CD4-positive, alpha-beta T cell treated with Interleukin-4 for 1 hour (primary cell): ENCODE data around the gene TLCD2.
"Not testable (repeated sequence)": the region's sequence is repeated elsewhere in the genome, so short reads cannot be mapped to it uniquely, and the experiment has no call there.

Source experiments
- DNase-seq, 2 donors: peaks; one replicate each; pipeline ENCODE4 v3.0.0-alpha.2; 2020 to 2022

TLCD2 gene

GRCh38 chr17:1735834-1736347 lies 25.7 kb upstream of the TLCD2 start:
- DNase-seq, result no peak

GRCh38 chr17:1735418-1735817 lies 25.2 kb upstream of the TLCD2 start:
- no peak for DNase-seq

DNA sequence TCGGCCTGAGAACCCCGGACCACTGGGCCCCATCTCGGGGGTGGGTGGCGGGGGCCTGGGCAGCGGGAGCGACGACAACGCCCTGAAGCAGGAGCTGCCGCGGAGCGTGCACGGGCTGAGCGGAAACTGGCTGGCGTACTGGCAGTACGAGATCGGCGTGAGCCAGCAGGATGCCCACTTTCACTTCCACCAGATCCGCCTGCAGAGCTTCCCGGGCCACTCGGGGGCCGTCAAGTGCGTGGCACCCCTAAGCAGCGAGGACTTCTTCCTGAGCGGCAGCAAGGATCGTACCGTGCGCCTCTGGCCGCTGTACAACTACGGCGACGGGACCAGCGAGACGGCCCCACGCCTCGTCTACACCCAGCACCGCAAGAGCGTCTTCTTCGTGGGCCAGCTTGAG lies 23.6 kb upstream of the TLCD2 start:
- DNase-seq, result no peak

GRCh38 chr17:1732833-1733321 lies 22.7 kb upstream of the TLCD2 start:
- no peak for DNase-seq

DNA sequence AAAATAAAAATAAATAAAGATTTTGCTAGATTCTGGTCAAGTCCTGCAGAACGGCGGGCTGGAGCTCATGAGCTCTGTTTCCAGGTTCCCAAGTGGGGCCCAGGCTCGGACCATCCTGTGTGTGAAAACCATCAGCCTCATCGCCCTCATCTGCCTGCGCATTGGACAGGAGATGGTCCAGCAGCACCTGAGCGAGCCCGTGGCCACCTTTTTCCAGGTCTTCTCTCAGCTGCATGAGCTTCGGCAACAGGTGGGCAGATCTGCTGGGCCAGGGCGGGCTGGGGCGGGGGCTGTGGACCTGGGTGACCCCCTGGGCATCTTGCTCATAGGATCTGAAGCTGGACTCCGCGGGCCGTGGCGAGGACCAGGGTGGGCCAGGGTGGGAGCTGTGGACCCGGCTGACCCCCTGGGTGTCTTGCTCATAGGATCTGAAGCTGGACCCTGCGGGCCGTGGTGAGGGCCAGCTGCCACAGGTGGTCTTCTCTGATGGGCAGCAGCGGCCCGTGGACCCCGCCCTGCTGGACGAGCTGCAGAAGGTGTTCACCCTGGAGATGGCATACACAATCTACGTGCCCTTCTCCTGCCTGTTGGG lies 22.2 kb upstream of the TLCD2 start:
- no peak for DNase-seq

GRCh38 chr17:1731194-1731506 lies 21.0 kb upstream of the TLCD2 start:
- DNase-seq, result no peak

DNA sequence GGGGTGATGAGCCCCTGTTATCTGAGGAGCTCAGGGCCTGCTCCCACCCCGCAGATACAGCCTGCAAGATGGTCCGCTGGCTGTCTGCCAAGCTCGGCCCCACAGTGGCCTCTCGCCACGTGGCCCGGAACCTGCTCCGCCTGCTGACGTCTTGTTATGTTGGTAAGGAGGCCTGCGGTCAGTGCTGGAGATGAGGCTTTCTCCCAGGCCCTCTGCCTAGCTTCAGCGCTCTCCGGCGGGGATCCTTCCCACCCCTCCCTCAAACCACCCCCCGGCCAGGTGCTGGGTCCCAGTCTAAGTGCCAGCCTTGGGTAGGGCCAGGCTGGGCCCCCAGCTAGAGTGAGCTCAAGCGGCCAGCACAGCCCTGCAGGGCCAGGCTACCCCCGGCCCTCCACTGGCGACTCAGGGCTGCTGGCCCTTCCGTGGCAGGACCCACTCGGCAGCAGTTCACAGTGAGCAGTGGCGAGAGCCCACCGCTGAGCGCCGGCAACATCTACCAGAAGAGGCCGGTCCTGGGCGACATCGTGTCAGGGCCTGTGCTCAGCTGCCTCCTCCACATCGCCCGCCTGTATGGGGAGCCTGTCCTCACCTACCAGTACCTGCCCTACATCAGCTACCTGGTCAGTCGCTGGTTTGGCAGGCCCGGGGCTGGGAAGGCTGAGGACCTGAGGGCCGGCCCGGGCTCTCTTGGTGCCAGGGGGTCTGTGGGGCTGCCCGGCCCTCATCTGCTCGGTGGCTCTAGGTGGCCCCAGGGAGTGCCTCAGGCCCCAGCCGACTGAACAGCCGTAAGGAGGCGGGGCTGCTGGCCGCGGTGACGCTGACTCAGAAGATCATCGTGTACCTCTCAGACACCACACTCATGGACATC lies 20.4 kb upstream of the TLCD2 start:
- no peak for DNase-seq

DNA sequence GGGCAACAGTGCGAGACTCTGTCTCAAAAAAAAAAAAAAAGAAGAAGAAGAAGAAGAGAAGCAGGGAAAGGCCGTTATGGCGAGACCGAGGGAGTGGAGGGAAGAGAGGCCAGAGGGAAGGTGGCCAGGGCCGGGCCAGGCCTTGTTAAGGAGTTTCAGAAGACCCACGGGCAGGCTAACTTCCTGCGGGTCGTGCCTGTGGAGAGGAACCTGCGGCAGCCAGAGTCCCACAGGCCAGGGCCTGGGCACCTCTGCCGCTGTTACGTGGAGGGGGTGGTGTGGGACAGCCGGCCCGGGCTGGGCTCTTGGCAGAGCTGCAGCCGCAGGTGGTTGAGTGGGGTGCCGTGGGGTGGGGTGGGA lies 19.8 kb upstream of the TLCD2 start:
- no peak for DNase-seq

- DNase-seq, result no peak
These were observed 17.9 kb upstream of the TLCD2 start for GRCh38 chr17:1727876-1728630.

GRCh38 chr17:1727258-1727789 lies 17.1 kb upstream of the TLCD2 start:
- DNase-seq, result no peak

DNA sequence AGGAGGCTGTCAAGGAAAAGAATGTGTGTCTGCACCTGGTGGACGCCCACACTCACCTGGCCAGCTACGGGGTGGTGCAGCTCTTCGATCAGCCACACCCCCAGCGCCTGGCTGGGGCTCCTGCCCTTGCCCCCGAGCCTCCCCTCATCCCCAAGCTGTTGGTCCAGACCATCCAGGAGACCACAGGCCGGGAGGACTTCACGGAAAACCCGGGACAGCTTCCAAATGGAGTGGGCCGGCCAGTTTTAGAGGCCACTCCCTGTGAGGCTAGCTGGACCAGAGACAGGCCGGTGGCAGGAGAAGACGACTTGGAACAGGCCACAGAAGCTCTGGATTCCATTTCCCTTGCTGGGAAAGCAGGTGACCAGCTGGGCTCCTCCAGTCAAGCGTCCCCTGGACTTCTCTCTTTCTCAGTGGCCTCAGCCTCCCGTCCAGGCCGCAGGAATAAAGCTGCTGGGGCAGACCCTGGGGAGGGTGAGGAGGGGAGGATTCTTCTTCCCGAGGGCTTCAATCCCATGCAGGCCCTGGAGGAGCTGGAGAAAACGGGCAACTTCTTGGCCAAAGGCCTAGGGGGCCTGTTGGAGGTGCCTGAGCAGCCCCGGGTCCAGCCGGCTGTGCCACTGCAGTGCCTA lies 16.6 kb upstream of the TLCD2 start:
- no peak for DNase-seq

- no peak for DNase-seq
These were observed 15.7 kb upstream of the TLCD2 start for GRCh38 chr17:1725642-1726511.

- no peak for DNase-seq
These were observed 14.9 kb upstream of the TLCD2 start for GRCh38 chr17:1724869-1725641.

GRCh38 chr17:1724351-1724868 lies 14.2 kb upstream of the TLCD2 start, which contains the start of gene WDR81:
TSS of gene WDR81 (plus strand) at chr17:1724704. CDS start at chr17:1724960, 256 bp downstream.
- DNase-seq, result peak; percentile 84 to 85

GRCh38 chr17:1722022-1722421 lies 11.8 kb upstream of the TLCD2 start:
- not testable (repeated sequence) for DNase-seq

DNA sequence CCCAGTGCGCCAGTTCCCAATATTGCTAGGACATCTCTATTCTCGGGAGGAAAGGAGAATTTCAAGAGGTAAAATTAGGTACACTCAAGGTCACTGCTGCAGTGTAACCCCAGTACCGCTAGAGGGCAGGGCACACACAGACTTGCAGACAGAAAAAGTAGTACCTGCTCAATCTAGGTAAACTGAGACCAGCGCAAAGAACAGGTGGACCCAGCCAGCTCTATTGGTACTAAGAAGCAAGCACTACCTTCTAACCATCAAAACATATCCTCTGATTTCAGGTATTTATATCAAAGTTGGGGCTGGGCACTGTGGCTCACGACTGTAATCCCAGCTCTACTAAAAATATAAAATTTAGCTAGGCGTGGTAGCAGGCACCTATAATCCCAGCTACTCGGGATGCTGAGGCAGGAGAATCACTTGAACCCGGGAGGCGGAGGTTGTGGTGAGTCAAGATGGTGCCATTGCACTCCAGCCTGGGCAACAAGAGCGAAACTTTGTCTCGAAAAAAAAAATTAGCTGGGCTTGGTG lies 10.7 kb upstream of the TLCD2 start:
- DNase-seq, result peak; percentile 66 to 75

DNA sequence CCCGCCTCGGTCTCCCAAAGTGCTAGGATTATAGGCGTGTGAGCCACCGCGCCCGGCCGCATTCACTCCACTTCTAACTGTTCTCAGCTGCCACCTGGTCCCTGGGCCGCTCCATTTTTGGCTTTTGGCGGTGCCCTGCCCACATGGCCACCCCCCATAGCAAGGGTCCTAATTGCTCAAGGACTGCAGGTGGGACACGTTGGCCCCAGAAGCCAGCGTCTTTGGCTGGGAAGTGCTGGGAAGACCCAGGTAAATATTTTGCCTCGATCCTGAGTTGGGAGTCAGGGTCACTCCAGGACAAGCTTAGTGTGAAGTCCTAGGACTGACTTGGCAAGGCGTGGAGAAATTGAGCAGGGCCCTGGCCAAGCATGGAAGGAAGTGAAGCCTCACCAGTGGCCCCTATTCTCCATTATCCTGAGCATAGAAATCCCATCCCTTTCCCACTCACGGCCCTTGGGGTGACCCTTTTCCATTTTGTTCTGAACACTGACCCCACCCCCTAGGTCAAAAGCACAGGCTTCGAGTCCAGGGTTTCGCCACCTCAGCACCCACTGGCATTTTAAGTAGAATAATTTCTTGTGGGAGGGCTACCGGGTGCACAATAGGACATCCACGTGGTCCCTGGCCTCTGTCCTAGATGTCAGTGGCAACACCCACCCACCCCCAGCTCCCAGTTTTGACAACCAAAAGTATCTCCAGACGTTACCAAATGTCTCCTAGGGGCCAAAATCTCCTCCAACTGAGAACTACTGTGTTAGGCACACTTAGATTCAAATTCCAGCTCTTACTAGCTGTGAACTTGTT lies 8.4 kb upstream of the TLCD2 start:
- DNase-seq, result no peak

DNA sequence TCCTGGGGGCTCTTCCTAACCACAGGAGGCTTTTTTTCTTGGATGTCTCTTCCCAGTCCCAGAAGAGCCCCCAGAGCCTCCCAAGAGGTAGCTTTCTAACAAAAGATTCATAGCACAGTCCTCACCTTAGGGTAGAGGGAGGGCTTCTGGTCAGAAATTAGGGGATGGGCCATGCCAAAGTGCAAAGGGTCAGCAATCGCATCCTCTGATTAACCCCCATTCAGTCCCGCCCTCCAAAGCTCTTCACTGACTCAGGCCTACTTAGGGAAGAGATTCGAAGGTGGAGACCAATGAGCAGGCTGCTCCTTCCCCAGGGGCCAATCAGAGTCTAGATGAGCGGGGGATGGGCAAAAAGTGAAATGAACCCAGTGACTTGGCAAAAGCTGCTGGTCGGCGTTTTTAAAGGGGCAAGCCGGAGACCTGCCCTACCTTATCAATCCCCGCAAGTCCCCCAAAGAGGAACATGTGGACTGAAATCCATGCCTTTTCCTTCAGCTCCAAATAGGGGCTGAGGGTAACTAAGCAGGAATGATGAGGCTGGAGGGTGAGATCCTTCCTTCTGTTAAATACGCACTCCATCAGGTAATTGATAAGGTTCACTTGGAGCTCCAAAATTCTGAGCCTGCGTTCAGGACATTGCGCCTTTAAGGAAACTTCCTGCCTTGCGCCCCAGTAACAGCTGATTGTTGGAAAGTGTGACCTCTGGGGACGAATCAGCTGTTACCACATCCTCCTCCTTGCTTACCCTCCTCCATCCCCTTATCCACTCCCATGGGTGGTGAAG lies 6.9 kb upstream of the TLCD2 start:
- DNase-seq, result peak; percentile 91 to 92
